Measurements from ENCODE around the gene GPR157. TPM values are rescaled to one million over a fixed set of nuclear protein-coding genes. Genes with fewer than 3 reads are reported as not detected.

Gene GPR157
- total and polyA plus RNA-seq, 2 of the 13 experiments (the other 11 are each of a cell fraction or from before 2014, with no cell fraction given), result 10.1 to 19.2 TPM

DNA sequence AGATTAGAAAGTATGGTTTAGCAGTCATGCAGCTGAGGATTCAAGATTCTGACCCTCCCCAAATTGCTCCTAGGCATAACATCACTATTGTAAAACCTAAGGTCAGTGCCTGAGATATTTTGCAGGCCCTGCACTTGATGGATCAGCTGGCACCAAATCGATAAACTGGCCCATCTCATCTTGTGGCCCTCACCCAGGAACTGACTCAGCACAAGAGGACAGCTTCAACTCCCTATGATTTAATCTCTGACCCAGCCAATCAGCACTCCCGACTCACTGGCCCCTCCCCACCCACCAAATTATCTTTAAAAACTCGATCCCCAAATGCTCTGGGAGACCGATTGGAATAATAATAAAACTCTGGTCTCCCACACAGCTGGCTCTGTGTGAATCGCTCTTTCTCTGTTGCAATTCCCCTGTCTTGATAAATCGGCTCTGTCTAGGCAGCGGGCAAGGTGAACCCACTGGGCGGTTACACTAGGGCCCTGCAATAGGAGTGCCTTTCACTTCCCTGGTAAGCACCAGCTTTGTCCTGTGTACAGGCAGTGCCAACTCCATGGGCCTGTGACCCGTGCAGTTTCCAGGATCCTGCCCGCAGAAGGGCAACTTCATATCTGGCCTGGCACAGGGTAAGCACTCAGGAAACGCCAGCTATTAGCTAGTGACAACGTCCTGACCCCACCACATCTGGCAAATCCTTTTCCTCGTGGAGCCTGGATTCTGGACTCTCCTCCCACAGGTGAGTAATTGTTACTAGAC is 30.8 kb downstream of the GPR157 start:
- BruUV-seq (replicated peaks), result no TSS peak
- WGBS (ENCODE audit: low lambda C conversion rate), result 64% methylated on average over 13 of the region's 13 CpGs
- no peak for TF ChIP-seq ZNF382 (CRISPR knock-in tag; IDR thresholded peaks at IDR 0.05; ENCODE audit: borderline replicate concordance)
- no peak for TF ChIP-seq HDAC2 (CRISPR knock-in tag; IDR thresholded peaks at IDR 0.05)
- TF ChIP-seq HOXA5 (CRISPR knock-in tag; IDR thresholded peaks at IDR 0.05), result no peak
- no peak for TF ChIP-seq ZNF441 (CRISPR knock-in tag; IDR thresholded peaks at IDR 0.05; ENCODE audit: borderline replicate concordance)
- no peak for TF ChIP-seq ZNF678 (CRISPR knock-in tag; IDR thresholded peaks at IDR 0.05)
- no peak for TF ChIP-seq ZNF549 (CRISPR knock-in tag; IDR thresholded peaks at IDR 0.05)
- no peak for TF ChIP-seq LCORL (IDR thresholded peaks at IDR 0.05)
- TF ChIP-seq LCORL (CRISPR knock-in tag; IDR thresholded peaks at IDR 0.05), result no peak
- no peak for TF ChIP-seq ZNF670 (CRISPR knock-in tag; IDR thresholded peaks at IDR 0.05; ENCODE audit: borderline replicate concordance)
- TF ChIP-seq HOXA7 (CRISPR knock-in tag; IDR thresholded peaks at IDR 0.05), result no peak
- DNase-seq (ENCODE audit: low spot score) (no peak), FAIRE-seq (no peak), ATAC-seq (no peak)
- no peak overlapping the region for H3K4me3 ChIP-seq (replicated peaks in 1 of 3; ENCODE audit: insufficient read depth in 1 of 3, low read depth in 2 of 3, low read length in 3 of 3)
- peaks cover 38% of the 10 kb centered on the region for H3K4me1 ChIP-seq (ENCODE audit: insufficient read depth, low read length)
- peaks cover 0 to 7% of the 10 kb centered on the region in 2 experiments; a peak in 2 of 5 replicates for H3K27me3 ChIP-seq (ENCODE audit: control insufficient read depth in 1 of 2, insufficient read depth in 2 of 2, low read length in 2 of 2)
- H3K36me3 ChIP-seq (replicated peaks in 1 of 2; ENCODE audit: control insufficient read depth in 1 of 2, insufficient read depth in 2 of 2, low read length in 2 of 2), result peaks cover 3 to 8% of the 10 kb centered on the region in 2 experiments; a peak in 2 of 5 replicates
- CTCF ChIA-PET (ENCODE audit: low intra/inter-chr PET ratio, low total read pairs), result no interaction called here
- no peak overlapping the region for H3K4me2 ChIP-seq (ENCODE audit: low read depth, low read length)
- H3K9me3 ChIP-seq (ENCODE audit: low read length), result peaks cover 10% of the 10 kb centered on the region; the same call in 1 of the 2 replicates
- H3K9ac ChIP-seq (ENCODE audit: insufficient read depth, low read depth, low read length), result no peak overlapping the region
- in situ Hi-C loops (cut with HindIII; ENCODE audit: extremely low pct_ligation_motif_present, low pct_unique_long_range_greater_than_20kb), result no loop called here
- H3K27ac ChIP-seq (ENCODE audit: extremely low read length, insufficient read depth, low read length), result no peak overlapping the region
- intact Hi-C loops (cut with micrococcal nuclease; ENCODE audit: unreplicated experiment), result no loop called here
- no peaks in the 10 kb centered on the region for H4K20me1 ChIP-seq (ENCODE audit: insufficient read depth, low read length)
- no peaks in the 10 kb centered on the region for H3K79me2 ChIP-seq (ENCODE audit: insufficient read depth, low read length)
- POLR2A ChIA-PET, result no interaction called here
- H2AFZ ChIP-seq (ENCODE audit: low read length), result no peak overlapping the region

Data from HepG2 (cell line).